ENCODE measurements around the gene FAM149A.

Gene FAM149A

DNA sequence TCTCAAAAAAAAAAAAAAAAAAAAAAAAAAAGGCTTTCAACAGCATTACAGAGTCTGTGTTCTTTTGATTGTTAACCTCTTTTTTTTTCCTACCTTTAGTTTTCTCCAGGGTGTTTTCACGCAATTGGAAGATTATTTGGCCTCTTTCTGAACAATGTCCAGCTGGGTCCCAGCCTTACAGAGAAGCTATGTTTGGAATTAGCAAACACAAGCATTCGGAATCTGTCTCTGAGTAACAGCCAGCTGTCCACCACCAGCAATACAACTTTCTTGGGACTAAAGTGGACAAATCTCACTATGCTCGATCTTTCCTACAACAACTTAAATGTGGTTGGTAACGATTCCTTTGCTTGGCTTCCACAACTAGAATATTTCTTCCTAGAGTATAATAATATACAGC is 22.3 kb upstream of the FAM149A start:
- ChIA-PET POLR2A (no interaction called here), CTCF (no interaction called here)
- TF ChIP-seq ZNF114 (tag by site-specific recombination; IDR thresholded peaks at IDR 0.05): no peak
- no peak for TF ChIP-seq RBAK (tag by site-specific recombination; IDR thresholded peaks at IDR 0.05)
- no peak for TF ChIP-seq ZNF311 (tag by site-specific recombination; IDR thresholded peaks at IDR 0.05; ENCODE audit: borderline replicate concordance)
- TF ChIP-seq, protein P1, sequence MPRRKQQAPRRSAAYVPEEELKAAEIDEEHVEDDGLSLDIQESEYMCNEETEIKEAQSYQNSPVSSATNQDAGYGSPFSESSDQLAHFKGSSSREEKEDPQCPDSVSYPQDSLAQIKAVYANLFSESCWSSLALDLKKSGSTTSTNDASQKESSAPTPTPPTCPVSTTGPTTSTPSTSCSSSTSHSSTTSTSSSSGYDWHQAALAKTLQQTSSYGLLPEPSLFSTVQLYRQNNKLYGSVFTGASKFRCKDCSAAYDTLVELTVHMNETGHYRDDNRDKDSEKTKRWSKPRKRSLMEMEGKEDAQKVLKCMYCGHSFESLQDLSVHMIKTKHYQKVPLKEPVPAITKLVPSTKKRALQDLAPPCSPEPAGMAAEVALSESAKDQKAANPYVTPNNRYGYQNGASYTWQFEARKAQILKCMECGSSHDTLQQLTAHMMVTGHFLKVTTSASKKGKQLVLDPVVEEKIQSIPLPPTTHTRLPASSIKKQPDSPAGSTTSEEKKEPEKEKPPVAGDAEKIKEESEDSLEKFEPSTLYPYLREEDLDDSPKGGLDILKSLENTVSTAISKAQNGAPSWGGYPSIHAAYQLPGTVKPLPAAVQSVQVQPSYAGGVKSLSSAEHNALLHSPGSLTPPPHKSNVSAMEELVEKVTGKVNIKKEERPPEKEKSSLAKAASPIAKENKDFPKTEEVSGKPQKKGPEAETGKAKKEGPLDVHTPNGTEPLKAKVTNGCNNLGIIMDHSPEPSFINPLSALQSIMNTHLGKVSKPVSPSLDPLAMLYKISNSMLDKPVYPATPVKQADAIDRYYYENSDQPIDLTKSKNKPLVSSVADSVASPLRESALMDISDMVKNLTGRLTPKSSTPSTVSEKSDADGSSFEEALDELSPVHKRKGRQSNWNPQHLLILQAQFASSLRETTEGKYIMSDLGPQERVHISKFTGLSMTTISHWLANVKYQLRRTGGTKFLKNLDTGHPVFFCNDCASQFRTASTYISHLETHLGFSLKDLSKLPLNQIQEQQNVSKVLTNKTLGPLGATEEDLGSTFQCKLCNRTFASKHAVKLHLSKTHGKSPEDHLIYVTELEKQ (tag by site-specific recombination; IDR thresholded peaks at IDR 0.05; ENCODE audit: borderline replicate concordance): no peak
- no peak for TF ChIP-seq ZNF558 (tag by site-specific recombination; IDR thresholded peaks at IDR 0.05)
- no peak for TF ChIP-seq HOXC10 (CRISPR knock-in tag; IDR thresholded peaks at IDR 0.05)
- no peak for TF ChIP-seq ZNF561 (tag by site-specific recombination; IDR thresholded peaks at IDR 0.05; ENCODE audit: borderline replicate concordance)
- no peak for TF ChIP-seq ZNF26 (tag by site-specific recombination; IDR thresholded peaks at IDR 0.05)
- no peak for TF ChIP-seq ZNF791 (tag by site-specific recombination; IDR thresholded peaks at IDR 0.05)
- no peak for TF ChIP-seq ZNF629 (tag by site-specific recombination; IDR thresholded peaks at IDR 0.05)
- TF ChIP-seq ZNF214 (tag by site-specific recombination; IDR thresholded peaks at IDR 0.05; ENCODE audit: borderline replicate concordance): no peak
- no peak for TF ChIP-seq TCF7L2 (IDR thresholded peaks at IDR 0.05; ENCODE audit: borderline replicate concordance, low read depth, low read length)
- TF ChIP-seq PRDM2 (tag by site-specific recombination; IDR thresholded peaks at IDR 0.05; ENCODE audit: borderline replicate concordance): no peak
- TF ChIP-seq, protein P2, sequence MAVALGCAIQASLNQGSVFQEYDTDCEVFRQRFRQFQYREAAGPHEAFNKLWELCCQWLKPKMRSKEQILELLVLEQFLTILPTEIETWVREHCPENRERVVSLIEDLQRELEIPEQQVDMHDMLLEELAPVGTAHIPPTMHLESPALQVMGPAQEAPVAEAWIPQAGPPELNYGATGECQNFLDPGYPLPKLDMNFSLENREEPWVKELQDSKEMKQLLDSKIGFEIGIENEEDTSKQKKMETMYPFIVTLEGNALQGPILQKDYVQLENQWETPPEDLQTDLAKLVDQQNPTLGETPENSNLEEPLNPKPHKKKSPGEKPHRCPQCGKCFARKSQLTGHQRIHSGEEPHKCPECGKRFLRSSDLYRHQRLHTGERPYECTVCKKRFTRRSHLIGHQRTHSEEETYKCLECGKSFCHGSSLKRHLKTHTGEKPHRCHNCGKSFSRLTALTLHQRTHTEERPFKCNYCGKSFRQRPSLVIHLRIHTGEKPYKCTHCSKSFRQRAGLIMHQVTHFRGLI (tag by site-specific recombination; IDR thresholded peaks at IDR 0.05): no peak
- TF ChIP-seq, protein P3, sequence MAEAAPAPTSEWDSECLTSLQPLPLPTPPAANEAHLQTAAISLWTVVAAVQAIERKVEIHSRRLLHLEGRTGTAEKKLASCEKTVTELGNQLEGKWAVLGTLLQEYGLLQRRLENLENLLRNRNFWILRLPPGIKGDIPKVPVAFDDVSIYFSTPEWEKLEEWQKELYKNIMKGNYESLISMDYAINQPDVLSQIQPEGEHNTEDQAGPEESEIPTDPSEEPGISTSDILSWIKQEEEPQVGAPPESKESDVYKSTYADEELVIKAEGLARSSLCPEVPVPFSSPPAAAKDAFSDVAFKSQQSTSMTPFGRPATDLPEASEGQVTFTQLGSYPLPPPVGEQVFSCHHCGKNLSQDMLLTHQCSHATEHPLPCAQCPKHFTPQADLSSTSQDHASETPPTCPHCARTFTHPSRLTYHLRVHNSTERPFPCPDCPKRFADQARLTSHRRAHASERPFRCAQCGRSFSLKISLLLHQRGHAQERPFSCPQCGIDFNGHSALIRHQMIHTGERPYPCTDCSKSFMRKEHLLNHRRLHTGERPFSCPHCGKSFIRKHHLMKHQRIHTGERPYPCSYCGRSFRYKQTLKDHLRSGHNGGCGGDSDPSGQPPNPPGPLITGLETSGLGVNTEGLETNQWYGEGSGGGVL (tag by site-specific recombination; IDR thresholded peaks at IDR 0.05): no peak
- TF ChIP-seq ZBTB48 (tag by site-specific recombination; IDR thresholded peaks at IDR 0.05): no peak
- no peak for TF ChIP-seq ZNF223 (tag by site-specific recombination; IDR thresholded peaks at IDR 0.05)
- TF ChIP-seq BCL11B (tag by site-specific recombination; IDR thresholded peaks at IDR 0.05; ENCODE audit: low read depth): no peak
- no peaks in the 10 kb centered on the region for H3K4me1 ChIP-seq (ENCODE audit: control insufficient read depth, insufficient read depth, low read length)
- H3K4me3 ChIP-seq (ENCODE audit: low read depth, low read length): no peak overlapping the region
- no peak overlapping the region for H3K27ac ChIP-seq (ENCODE audit: extremely low read depth, low read depth, low read length)
- no peaks in the 10 kb centered on the region for H3K36me3 ChIP-seq (ENCODE audit: control insufficient read depth in 2 of 2, insufficient read depth in 1 of 2, low read length in 2 of 2)
- no peaks in the 10 kb centered on the region for H3K9me3 ChIP-seq (ENCODE audit: control insufficient read depth, insufficient read depth, low read depth, low read length)

Measured in HEK293 (cell line).